Measurements from ENCODE around the gene CTBP2. TPM values are rescaled to one million over a fixed set of nuclear protein-coding genes. Genes with fewer than 3 reads are reported as not detected.
"Not testable (repeated sequence)": the region's sequence is repeated elsewhere in the genome, so short reads cannot be mapped to it uniquely, and the experiment has no call there.

CTBP2 gene
- total RNA-seq, 1 experiment from 2014 or later = 233 TPM

- DNase-seq = no peak
- H3K4me3 ChIP-seq (ENCODE audit: insufficient read depth, low read depth, low read length) = peak overlapping the region; percentile 62
- H3K36me3 ChIP-seq (replicated peaks; ENCODE audit: control insufficient read depth, insufficient read depth, low read length) = no peaks in the 10 kb centered on the region
- H3K27me3 ChIP-seq (ENCODE audit: control insufficient read depth, insufficient read depth, low read length) = no peaks in the 10 kb centered on the region
Observed at GRCh38 chr10:125157505-125157904, 2.9 kb downstream of the CTBP2 start.

- no peaks in the 10 kb centered on the region for H3K27me3 ChIP-seq (ENCODE audit: control insufficient read depth, insufficient read depth, low read length)
- H3K4me3 ChIP-seq (ENCODE audit: insufficient read depth, low read depth, low read length) = peak overlapping the region; percentile 6
- no peak for DNase-seq
- H3K36me3 ChIP-seq (replicated peaks; ENCODE audit: control insufficient read depth, insufficient read depth, low read length) = no peaks in the 10 kb centered on the region
Observed at GRCh38 chr10:125156739-125157480, 3.5 kb downstream of the CTBP2 start.

GRCh38 chr10:125156196-125156595 lies 4.2 kb downstream of the CTBP2 start:
- DNase-seq = no peak
- Histone ChIP-seq H3K27me3 (ENCODE audit: control insufficient read depth, insufficient read depth, low read length) (no peaks in the 10 kb centered on the region), H3K36me3 (replicated peaks; ENCODE audit: control insufficient read depth, insufficient read depth, low read length) (peaks cover under 1% of the 10 kb centered on the region), H3K4me3 (ENCODE audit: insufficient read depth, low read depth, low read length) (no peak overlapping the region)

GRCh38 chr10:125155101-125155500 lies 5.3 kb downstream of the CTBP2 start:
- no peaks in the 10 kb centered on the region for H3K27me3 ChIP-seq (ENCODE audit: control insufficient read depth, insufficient read depth, low read length)
- peak; percentile 65 for DNase-seq
- peaks cover 9% of the 10 kb centered on the region for H3K36me3 ChIP-seq (replicated peaks; ENCODE audit: control insufficient read depth, insufficient read depth, low read length)
- peak overlapping the region; percentile 4; the same call in 1 of the 2 replicates for H3K4me3 ChIP-seq (ENCODE audit: insufficient read depth, low read depth, low read length)

GRCh38 chr10:125154529-125154928 lies 5.8 kb downstream of the CTBP2 start:
- DNase-seq = no peak
- Histone ChIP-seq H3K36me3 (replicated peaks; ENCODE audit: control insufficient read depth, insufficient read depth, low read length) (peaks cover 12% of the 10 kb centered on the region), H3K4me3 (ENCODE audit: insufficient read depth, low read depth, low read length) (no peak overlapping the region), H3K27me3 (ENCODE audit: control insufficient read depth, insufficient read depth, low read length) (no peaks in the 10 kb centered on the region)

- no peak for DNase-seq
- H3K27me3 ChIP-seq (ENCODE audit: control insufficient read depth, insufficient read depth, low read length) = no peaks in the 10 kb centered on the region
- peaks cover 16% of the 10 kb centered on the region for H3K36me3 ChIP-seq (replicated peaks; ENCODE audit: control insufficient read depth, insufficient read depth, low read length)
- H3K4me3 ChIP-seq (ENCODE audit: insufficient read depth, low read depth, low read length) = no peak overlapping the region
Observed at GRCh38 chr10:125153703-125154490, 6.5 kb downstream of the CTBP2 start.

- no peak for DNase-seq
- Histone ChIP-seq H3K36me3 (replicated peaks; ENCODE audit: control insufficient read depth, insufficient read depth, low read length) (peaks cover 19% of the 10 kb centered on the region), H3K4me3 (ENCODE audit: insufficient read depth, low read depth, low read length) (peak overlapping the region; percentile 33), H3K27me3 (ENCODE audit: control insufficient read depth, insufficient read depth, low read length) (no peaks in the 10 kb centered on the region)
Observed at GRCh38 chr10:125152450-125153368, 7.7 kb downstream of the CTBP2 start.

GRCh38 chr10:125151553-125152449 lies 8.6 kb downstream of the CTBP2 start:
- Histone ChIP-seq H3K36me3 (replicated peaks; ENCODE audit: control insufficient read depth, insufficient read depth, low read length) (peaks cover 19% of the 10 kb centered on the region), H3K4me3 (ENCODE audit: insufficient read depth, low read depth, low read length) (peak overlapping the region; percentile 33), H3K27me3 (ENCODE audit: control insufficient read depth, insufficient read depth, low read length) (no peaks in the 10 kb centered on the region)
- DNase-seq = peak; percentile 94

- no peak for DNase-seq
- H3K4me3 ChIP-seq (ENCODE audit: insufficient read depth, low read depth, low read length) = peak overlapping the region; percentile 30
- H3K27me3 ChIP-seq (ENCODE audit: control insufficient read depth, insufficient read depth, low read length) = no peaks in the 10 kb centered on the region
- peaks cover 19% of the 10 kb centered on the region for H3K36me3 ChIP-seq (replicated peaks; ENCODE audit: control insufficient read depth, insufficient read depth, low read length)
Observed at GRCh38 chr10:125151170-125151552, 9.2 kb downstream of the CTBP2 start.

- not testable (repeated sequence) for H3K27me3 ChIP-seq (ENCODE audit: control insufficient read depth, insufficient read depth, low read length); DNase-seq; H3K4me3 ChIP-seq (ENCODE audit: insufficient read depth, low read depth, low read length)
- H3K36me3 ChIP-seq (replicated peaks; ENCODE audit: control insufficient read depth, insufficient read depth, low read length) = peaks cover 19% of the 10 kb centered on the region
Observed at GRCh38 chr10:125150376-125151083, 9.8 kb downstream of the CTBP2 start.

GRCh38 chr10:125149680-125150047 lies 10.7 kb downstream of the CTBP2 start:
- Histone ChIP-seq H3K4me3 (ENCODE audit: insufficient read depth, low read depth, low read length) (no peak overlapping the region), H3K36me3 (replicated peaks; ENCODE audit: control insufficient read depth, insufficient read depth, low read length) (peaks cover 19% of the 10 kb centered on the region), H3K27me3 (ENCODE audit: control insufficient read depth, insufficient read depth, low read length) (no peaks in the 10 kb centered on the region)
- DNase-seq = no peak

- Histone ChIP-seq H3K27me3 (ENCODE audit: control insufficient read depth, insufficient read depth, low read length) (no peaks in the 10 kb centered on the region), H3K36me3 (replicated peaks; ENCODE audit: control insufficient read depth, insufficient read depth, low read length) (peaks cover 19% of the 10 kb centered on the region), H3K4me3 (ENCODE audit: insufficient read depth, low read depth, low read length) (no peak overlapping the region)
- no peak for DNase-seq
Observed at GRCh38 chr10:125149036-125149679, 11.2 kb downstream of the CTBP2 start.

- Histone ChIP-seq H3K27me3 (ENCODE audit: control insufficient read depth, insufficient read depth, low read length) (no peaks in the 10 kb centered on the region), H3K36me3 (replicated peaks; ENCODE audit: control insufficient read depth, insufficient read depth, low read length) (peaks cover 19% of the 10 kb centered on the region), H3K4me3 (ENCODE audit: insufficient read depth, low read depth, low read length) (no peak overlapping the region)
- DNase-seq = no peak
Observed at GRCh38 chr10:125148528-125148927, 11.8 kb downstream of the CTBP2 start.
